ENCODE measurements around the gene CNDP1.
"Not testable (repeated sequence)": the region's sequence is repeated elsewhere in the genome, so short reads cannot be mapped to it uniquely, and the experiment has no call there.

Gene CNDP1, protein sequence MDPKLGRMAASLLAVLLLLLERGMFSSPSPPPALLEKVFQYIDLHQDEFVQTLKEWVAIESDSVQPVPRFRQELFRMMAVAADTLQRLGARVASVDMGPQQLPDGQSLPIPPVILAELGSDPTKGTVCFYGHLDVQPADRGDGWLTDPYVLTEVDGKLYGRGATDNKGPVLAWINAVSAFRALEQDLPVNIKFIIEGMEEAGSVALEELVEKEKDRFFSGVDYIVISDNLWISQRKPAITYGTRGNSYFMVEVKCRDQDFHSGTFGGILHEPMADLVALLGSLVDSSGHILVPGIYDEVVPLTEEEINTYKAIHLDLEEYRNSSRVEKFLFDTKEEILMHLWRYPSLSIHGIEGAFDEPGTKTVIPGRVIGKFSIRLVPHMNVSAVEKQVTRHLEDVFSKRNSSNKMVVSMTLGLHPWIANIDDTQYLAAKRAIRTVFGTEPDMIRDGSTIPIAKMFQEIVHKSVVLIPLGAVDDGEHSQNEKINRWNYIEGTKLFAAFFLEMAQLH

DNA sequence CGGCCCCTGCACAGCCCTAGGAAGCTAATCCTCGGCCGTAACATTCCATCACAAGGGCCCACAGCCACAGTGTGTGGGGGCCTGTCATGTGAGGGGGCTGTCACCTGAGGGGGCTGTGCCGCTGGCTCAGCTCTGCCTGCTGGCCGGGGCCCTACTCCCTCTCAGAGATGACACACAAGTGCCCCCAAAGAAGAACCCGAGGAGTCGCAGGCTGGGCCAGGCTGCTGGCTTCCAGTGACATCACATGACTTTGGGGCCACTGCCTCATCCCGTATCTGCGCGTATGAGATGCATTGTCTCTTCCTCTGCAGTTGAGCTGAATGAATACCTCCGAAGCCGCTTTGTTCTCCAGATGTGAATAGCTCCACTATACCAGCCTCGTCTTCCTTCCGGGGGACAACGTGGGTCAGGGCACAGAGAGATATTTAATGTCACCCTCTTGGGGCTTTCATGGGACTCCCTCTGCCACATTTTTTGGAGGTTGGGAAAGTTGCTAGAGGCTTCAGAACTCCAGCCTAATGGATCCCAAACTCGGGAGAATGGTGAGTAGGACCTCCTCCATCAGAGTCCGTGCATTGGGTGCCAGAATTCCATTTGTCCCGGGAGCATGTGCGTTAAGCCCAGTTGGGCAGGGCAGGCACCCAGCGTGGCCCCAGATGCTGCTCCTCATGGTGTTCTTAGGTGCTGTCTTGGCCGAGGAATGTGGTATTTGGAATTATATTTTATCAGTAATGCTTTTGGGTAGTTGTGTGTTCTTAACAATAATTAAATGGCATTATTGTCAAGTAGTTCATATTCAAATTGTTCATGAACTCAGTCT lies at the start of gene CNDP1:
Gene CNDP1 (plus strand): TSS at position 351 of the 820 bp plus-strand sequence. CDS start 168 bp downstream, at position 519.
- DNase-seq (ENCODE audit: low read depth, low spot score): no peak

DNA sequence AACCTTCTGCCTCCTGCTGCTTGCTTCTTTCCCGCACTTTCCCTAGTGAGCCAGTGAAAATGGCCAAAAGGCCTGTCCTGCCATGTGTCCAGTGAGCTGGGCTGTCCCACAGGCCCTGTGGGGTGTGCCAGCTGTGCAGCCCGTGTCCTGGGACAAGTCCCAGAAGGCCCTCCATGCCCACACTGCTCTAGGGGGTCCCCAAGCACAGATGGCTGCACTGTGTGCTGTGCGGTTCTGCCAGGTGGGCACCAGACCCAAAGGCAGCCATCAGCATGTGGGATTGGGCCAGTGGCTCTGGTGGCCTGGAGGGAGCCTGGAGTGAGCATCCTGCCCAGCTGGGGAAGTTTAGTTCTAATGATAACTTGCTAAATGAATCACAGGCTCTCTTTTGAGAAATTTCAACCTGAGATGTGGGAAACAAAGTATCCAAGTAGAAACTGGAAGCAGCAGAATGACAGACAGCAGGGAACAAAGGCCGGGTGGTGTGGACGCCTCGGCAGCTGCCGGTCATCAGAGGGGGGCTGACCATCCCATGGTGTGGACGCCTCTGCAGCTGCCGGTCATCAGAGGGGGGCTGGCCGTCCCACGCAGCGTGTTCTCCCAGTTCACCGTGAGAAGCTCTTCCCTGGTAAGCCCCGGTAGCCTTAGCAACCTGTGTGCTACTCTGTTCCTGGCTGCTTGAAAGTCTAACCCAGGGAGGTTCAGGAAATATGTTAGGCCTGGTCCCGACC lies 48.0 kb upstream of the CNDP1 start:
- DNase-seq (ENCODE audit: low read depth, low spot score): no peak

DNA sequence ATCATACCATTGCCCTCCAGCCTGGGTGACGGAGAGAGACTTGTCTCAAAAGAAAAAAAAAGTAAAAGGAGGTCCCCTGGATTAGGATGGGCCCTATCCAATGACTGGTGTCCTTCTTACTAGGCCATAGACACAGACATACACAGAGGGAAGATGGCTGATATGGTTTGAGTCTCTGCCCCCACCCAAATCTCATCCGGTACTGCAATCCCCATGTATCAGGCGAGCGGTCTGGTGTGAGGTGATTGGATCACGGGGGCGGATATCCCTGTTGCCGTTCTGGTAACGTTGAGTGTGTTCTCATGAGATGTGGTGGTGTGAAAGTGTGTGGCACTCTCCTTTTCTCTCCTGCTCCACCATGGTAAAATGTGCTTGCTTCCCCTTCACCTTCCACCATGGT lies 45.9 kb upstream of the CNDP1 start:
- no peak for DNase-seq (ENCODE audit: low read depth, low spot score)

DNA sequence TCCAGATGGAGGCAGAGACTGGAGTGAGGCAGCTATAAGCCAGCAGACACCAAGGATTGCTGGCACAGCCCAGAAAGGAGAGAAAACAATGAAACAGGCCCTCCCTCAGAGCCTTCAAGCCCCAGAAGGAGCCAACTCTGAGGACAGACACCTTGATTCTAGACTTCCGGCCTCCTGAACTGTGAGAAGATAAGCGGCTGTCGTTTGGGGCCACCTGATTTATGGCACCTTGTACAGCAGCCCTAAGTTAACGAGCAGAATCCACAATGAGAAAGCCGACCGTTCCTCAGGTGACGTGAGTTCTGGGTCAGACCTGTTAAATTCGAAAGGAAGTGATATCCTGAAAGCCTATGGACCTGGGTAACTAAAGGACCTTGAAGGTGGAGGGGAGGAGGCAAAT lies 45.4 kb upstream of the CNDP1 start:
- DNase-seq (ENCODE audit: low read depth, low spot score): no peak

DNA sequence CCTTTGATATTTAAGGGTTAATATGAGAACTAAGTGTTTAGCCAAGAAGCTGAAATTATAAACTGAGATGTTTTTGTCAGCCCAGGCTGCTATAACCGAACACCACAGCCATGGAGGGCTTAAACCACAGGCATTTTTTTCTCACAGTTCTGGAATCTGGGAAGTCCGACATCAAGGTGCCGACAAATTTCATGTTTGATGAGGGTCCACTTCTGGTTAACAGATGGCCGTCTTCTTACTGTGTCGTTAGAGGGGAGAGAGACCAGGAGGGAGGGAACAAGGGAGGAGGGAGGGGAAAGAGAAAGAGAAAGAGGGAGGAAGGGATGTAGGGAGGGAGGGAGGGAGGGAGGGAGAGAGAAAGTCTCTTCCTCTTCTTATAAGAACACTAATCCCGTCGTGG lies 44.6 kb upstream of the CNDP1 start:
- no peak for DNase-seq (ENCODE audit: low read depth, low spot score)

DNA sequence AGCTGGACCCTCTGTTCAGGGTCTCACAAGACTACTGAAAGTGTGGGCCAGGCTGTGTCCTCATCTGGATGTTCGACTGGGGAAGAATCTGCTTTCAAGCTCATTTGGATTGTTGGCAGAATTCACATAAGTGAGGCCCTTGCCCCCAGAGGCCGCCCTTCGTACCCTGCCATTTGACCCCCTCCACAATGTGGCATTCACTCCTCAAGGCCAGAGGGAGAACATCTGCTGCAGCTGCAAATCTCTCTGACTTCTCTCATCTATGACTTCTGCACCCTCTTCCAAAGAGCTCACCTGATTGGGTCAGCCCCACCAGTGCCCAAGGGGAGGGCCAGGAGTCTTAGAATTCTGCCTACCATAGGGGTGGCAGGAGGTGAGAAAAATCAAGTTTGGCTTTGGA lies 42.0 kb upstream of the CNDP1 start:
- no peak for DNase-seq (ENCODE audit: low read depth, low spot score)

DNA sequence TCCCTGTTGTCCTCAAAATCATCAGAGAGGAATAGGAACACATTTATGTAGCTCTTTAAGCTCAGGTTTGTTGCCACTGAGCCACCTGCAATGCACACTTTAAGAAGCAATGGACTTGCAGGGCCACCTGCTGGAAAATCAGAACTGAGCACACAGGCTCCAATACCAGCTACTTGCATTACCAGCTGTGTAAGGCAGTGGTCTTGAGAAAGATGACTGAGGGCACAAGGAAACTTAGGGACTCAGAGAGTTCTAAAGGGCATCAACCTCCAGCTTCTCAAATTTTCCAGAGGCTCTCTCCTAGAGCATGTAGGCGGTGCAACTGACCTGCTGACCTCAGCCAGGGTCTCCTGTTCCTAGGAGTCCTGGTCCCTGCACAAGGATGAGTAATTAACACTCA lies 40.6 kb upstream of the CNDP1 start:
- no peak for DNase-seq (ENCODE audit: low read depth, low spot score)

DNA sequence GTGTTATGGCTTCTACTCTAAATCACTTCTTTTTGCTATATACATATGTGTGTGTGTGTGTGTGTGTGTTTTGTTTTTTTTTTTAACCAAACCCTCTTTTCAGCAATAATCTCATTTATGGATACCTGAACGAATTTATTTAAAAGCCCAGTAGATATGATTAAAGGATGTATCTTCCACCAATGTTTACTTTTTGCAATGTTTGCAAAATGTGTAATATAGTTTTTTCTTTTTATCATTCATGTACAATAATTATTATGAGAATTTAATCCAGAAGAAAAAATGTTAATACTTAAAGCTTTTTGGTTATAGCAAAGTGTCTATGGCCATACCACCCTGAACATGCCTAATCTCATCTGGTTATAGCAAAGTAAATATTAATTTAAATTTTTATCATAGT lies 39.8 kb upstream of the CNDP1 start:
- DNase-seq (ENCODE audit: low read depth, low spot score): no peak

DNA sequence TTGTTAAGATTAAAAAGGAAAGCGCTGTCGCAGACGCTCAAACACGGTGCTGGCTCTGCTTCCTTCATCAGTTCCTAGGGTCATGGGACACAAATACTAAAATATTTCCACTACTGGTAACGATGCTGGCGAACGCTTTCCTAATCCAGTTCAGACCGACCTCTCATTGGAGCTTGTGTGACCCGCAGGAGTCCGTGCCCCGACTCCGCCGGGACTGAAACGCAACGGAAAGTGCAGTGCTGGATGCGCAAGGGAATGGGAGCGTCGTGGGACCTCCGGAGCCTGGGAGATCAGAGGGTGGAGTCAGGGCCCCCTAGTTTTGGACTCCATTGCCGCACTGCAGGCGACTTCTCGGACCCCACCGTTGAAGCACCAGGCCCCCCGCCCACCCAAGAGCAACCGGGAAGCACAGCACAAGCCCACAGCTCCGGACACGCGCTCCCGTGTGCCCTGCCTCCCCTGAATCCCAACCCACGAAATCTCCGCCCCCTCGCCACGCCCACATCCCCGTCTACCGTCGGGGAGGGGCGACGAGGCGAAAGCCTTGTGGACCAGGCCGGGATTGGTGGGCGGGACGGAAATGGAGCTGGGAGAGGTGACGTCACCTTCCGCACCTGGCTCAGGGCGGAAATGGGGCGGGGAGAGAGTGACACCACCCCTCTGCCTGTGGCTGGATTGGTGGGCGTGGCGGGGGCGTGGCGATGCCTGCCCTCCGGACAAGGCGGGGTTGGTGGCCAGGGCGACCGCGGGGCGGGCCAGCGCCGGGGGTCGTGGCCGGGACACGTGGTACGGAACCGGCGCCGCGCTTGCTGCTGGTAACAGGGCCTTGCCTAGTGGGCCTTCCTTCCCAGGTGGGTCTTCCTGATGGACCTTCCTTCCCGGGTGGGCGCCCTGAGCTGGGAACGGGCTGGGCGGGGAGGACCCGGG lies 38.5 kb upstream of the CNDP1 start, which contains the start of gene CNDP2:
Gene CNDP2 (plus strand): TSS at position 783 of the 927 bp plus-strand sequence. CDS start 3,611 bp downstream, outside the sequence.
- peak; percentile 99 for DNase-seq (ENCODE audit: low read depth, low spot score)

DNA sequence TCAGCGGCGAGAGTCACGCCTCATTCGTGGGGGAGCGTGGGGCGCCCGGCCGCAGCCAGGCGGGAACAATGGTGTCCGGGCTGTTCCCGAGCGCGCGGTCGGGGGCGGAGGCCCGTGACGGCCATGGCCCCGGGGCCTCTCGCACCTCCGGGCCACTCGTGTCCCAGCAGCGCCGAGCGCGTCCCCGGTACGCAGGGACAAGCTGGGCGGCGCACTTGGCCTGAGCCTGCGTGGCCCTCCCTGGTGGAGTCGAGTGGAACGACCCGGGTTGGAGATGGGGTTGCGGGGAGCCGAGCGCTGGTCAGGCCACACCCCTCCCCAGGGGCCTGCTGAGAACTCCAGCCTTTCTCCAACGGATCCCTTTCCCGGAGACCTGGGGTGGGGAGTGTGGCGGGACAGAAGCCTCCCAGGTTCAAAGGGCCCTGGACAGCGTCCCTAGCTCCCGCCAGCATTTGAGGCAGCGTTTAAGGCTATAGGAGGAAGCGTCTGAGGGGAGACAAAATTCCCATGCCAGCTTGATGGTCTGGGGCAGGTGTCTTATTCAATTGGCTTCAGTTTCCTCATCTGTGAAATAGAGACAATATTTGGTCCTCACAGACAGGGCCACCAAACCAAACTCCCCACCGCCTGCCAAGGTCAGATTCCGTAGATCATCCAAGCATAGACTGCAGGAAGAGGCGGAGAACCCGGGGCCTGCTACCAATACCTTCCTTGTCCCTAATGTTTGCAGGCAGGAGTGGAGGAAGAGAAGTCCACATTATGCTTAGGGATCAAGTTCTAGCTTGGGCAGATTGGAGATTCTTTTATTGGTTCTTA lies 37.6 kb upstream of the CNDP1 start:
- DNase-seq (ENCODE audit: low read depth, low spot score): no peak

DNA sequence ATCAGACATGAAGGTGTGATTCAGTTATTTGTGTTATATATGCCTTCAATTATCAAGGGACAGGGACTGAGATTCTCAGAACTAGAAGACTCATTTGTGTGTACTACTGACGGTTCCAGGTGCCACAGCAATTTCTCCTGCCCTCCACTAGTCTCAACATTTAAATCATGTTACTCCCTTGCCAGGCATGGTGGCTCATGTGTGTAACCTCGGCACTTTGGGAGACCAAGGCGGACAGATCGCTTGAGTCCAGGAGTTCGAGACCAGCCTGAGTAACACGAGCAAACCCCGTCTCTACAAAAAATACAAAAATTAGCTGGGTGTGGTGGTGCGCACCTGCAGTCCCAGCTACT lies 37.0 kb upstream of the CNDP1 start:
- DNase-seq (ENCODE audit: low read depth, low spot score): no peak

DNA sequence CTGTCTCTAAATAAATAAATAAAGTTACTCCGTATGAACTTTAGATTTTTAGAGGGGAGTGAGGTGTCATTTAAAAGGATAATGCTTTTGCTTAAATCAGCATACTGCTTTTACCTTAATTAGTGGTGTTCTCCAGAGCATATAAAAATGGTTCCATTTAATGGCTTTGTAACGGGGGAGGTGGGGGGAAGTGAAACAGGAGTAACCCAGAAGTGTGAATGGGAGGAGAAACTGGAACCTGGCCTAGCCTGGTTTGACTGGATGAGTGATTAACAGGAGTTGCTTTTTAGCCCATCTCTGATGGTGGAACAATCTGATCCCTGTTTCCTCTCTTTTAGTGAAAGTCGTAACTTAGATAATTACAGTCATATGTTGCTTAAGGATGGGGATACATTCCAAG lies 36.5 kb upstream of the CNDP1 start:
- no peak for DNase-seq (ENCODE audit: low read depth, low spot score)

DNA sequence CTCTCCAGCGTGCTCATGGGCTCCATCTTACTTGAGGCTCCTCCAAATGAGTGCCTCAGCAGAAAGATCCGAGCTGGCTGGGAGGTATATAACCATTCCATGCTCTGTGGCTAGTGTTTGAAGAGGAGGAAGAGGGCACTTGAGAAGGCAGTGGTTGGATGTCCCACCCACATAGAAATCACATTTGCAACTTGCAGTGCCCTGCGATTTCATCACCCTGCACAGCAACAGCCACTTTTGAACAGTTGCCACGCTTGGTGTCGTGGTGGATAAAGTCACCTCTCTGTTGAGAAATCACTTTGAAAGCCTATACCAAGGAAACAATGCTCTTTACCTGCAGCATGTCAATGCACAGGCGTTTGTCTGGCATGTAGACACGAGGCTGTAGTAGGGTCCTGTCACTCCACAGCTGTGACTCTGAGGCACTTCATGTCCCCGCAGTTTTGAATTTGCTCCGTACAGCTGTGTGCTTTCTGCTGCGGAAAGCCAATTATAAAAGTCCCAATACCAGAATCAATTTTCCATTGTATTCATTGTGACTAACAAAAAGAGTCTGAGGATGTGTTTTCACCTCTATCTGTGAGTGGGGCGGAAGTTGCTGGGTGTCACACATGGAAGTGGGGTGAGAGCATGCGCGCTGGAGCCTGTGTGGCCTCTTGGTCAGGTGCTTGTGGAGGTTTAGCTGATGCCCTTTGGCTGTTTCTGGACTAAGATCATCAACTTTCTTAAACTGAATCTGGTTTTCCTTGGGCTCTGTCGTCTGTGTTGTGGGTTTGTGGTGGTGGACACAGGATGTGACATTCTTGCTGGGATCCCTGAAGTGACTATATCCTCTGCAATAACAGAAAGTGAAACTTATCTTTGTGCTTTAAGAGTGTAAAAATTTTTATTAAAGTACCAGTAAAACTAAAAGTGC lies 35.3 kb upstream of the CNDP1 start:
- peak; percentile 53 for DNase-seq (ENCODE audit: low read depth, low spot score)

DNA sequence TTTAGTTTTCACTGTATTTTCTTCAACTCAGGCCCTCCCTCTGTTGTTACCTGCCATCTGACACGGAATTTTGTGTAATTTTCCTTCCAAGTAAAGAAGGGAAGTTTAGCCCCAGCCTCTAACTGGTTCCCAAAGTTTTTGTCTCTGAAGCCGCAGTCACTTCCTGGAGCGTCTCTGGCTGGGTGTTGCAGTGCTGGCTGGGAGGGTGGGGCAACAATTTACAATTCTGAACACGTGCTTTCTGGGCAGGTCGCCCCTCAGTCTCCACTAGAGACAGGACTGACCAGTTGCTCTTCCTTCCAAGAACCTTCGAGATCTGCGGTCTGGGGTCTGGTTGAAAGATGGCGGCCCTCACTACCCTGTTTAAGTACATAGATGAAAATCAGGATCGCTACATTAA lies 34.7 kb upstream of the CNDP1 start:
- no peak for DNase-seq (ENCODE audit: low read depth, low spot score)

DNA sequence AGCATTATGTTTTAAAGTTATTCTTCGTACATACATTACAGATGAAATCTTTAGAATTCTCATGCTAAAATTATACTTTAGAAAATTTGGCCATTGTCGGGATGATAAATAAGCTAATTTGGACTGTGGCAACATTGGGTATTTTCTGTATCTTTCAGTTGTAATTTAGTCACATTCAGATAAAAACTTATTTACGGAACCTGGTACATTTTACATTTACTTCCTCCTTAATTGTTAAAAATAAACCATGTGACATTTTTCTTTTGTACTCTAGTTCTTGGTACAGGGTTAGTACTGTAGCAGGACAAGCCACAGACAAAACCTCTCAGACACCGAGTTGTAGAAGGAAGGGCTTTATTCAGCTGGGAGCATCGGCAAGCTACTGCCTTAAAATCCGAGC lies 33.9 kb upstream of the CNDP1 start:
- DNase-seq (ENCODE audit: low read depth, low spot score): no peak

DNA sequence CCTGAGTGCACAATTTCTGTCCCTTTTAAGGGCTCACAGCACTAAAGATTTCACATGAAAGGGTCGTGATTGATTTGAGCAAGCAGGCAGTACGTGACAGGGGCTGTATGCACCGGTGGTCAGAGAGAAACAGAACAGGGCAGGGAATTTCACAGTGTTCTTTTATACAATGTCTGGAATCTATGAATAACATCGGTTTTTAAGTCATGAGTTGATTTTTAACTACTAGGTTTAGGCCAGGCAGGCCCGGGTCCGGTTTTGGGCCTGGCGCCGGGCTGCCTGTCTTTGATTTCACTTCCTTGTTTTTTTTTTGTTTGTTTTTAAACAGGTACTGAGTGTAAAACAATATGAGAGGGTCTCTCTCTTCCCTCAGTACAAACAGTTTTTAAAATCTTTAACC lies 33.5 kb upstream of the CNDP1 start:
- DNase-seq (ENCODE audit: low read depth, low spot score): not testable (repeated sequence)

DNA sequence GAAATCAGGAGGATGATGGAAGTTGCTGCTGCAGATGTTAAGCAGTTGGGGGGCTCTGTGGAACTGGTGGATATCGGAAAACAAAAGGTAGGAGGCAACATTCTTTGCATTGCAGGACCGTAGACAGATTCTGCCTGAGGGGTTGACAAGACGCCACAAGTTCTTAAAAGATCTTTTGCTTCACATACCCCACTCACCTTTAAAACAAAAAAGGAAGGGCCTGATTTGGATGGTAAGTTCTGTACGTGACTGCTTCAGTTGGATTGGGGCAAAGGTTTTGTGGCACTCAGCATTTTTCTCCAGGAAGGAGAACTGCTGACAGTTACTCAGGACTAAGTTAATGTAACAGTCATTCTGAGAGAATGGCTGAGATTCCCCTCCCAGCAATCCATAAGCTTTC lies 32.9 kb upstream of the CNDP1 start:
- no peak for DNase-seq (ENCODE audit: low read depth, low spot score)

DNA sequence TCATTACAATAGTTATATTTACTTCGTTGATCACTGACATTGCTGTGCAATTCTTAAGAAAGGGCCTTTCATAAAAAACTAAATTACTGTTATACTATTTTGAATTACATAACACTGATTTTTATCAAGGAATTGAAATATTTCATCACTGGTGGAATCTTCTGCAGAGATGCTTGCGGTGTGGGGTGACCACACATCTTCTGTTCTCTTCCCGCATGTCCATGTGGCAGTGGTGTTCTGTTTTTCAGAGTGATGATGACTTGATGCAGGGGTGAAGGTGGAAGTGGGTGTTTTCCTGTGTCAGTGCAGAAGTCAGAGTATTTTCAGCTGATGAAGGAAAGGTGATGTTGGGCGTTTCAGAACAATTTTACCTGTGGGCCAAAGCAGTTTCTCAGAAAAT lies 31.2 kb upstream of the CNDP1 start:
- DNase-seq (ENCODE audit: low read depth, low spot score): no peak

DNA sequence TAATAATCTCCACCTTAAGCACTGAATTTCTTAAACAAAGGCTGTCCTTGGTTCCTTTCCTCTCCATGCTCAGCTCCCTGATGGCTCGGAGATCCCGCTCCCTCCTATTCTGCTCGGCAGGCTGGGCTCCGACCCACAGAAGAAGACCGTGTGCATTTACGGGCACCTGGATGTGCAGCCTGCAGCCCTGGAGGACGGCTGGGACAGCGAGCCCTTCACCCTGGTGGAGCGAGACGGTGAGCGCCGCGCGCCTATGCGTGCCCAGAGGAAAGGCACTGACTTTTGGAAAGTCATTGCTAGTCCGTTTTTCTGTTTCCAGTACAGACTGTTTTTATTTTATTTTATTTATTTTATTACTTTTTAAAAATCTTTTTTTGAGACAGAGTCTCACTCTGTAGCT lies 28.5 kb upstream of the CNDP1 start:
- DNase-seq (ENCODE audit: low read depth, low spot score): no peak
